Bronchial epithelial cell (primary cell): ENCODE measurements around the gene BMF. TPM values are rescaled to one million over a fixed set of nuclear protein-coding genes. Genes with fewer than 3 reads are reported as not detected.

ENCODE experiments used
- DNase-seq: peaks from one replicate; pipeline ENCODE4 v3.0.0-alpha.2; 2010; ENCODE audit warnings: low read depth
- FAIRE-seq: peaks from 2 replicates; lab custom pipeline; 2011; peaks lifted over from hg19 to GRCh38; lab: Jason Lieb, UNC
- H3K27me3 ChIP-seq: 2 replicates; pipeline ENCODE4 v1.5.1; 2011; ENCODE audit warnings: low read length; ENCODE audit not compliant: control insufficient read depth, insufficient read depth
- H3K36me3 ChIP-seq: 2 replicates; pipeline ENCODE4 v1.5.1; 2011; ENCODE audit warnings: low read length; ENCODE audit not compliant: control insufficient read depth, insufficient read depth
- H3K4me3 ChIP-seq: 2 replicates; pipeline ENCODE4 v1.5.1; 2011; ENCODE audit warnings: mild to moderate bottlenecking, low read depth, low read length, control low read depth
- total RNA-seq: library from RNA; depleted of rRNA; stranded (reverse); fragments of >200 nt; gene quantifications from 2 replicates; pipeline ENCODE4 v1.2.1, GENCODE V29; 2014
- TF ChIP-seq, protein P1 (sequence below): IDR thresholded peaks from 2 replicates; pipeline ENCODE4 v1.5.1; 2011; ENCODE audit warnings: mild to moderate bottlenecking, moderate library complexity, low read length, control low read depth, inconsistent platforms; ENCODE audit not compliant: insufficient read depth, severe bottlenecking

Gene BMF
- total RNA-seq, 1 donor from 2014 or later, result 1.6 TPM

DNA sequence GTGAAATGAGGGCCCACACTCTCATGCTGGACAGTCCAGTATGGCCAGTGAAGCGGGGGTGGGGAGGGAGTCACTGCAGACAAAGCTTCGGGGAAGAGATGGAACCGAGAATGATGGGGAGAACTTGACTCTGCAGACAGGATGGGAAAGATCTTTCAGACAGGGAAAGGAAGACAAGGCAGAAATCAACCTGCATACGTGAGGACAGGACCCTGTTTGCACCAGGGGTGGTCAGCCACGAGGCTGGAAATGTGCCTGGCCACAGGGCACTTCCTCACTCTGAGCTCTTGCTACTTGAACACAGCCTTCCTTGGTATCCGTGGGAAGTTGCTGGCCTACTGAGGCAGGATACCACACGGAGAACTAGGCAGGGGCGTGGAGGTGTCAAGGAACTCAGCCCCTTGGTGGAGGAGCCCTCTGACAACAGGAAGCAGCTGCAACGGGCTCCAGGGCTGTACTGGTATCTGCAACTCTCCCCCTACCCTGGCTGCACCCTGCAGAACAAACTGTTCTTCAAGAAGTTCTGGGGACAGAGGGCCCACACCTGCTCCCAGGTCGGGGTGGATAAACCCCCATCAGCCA lies 60.4 kb downstream of the BMF start:
- DNase-seq, result no peak
- no peak for FAIRE-seq
- no peaks in the 10 kb centered on the region for H3K27me3 ChIP-seq
- H3K4me3 ChIP-seq, result no peak overlapping the region
- TF ChIP-seq, protein P1, sequence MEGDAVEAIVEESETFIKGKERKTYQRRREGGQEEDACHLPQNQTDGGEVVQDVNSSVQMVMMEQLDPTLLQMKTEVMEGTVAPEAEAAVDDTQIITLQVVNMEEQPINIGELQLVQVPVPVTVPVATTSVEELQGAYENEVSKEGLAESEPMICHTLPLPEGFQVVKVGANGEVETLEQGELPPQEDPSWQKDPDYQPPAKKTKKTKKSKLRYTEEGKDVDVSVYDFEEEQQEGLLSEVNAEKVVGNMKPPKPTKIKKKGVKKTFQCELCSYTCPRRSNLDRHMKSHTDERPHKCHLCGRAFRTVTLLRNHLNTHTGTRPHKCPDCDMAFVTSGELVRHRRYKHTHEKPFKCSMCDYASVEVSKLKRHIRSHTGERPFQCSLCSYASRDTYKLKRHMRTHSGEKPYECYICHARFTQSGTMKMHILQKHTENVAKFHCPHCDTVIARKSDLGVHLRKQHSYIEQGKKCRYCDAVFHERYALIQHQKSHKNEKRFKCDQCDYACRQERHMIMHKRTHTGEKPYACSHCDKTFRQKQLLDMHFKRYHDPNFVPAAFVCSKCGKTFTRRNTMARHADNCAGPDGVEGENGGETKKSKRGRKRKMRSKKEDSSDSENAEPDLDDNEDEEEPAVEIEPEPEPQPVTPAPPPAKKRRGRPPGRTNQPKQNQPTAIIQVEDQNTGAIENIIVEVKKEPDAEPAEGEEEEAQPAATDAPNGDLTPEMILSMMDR, result no peak
- H3K36me3 ChIP-seq, result no peaks in the 10 kb centered on the region

DNA sequence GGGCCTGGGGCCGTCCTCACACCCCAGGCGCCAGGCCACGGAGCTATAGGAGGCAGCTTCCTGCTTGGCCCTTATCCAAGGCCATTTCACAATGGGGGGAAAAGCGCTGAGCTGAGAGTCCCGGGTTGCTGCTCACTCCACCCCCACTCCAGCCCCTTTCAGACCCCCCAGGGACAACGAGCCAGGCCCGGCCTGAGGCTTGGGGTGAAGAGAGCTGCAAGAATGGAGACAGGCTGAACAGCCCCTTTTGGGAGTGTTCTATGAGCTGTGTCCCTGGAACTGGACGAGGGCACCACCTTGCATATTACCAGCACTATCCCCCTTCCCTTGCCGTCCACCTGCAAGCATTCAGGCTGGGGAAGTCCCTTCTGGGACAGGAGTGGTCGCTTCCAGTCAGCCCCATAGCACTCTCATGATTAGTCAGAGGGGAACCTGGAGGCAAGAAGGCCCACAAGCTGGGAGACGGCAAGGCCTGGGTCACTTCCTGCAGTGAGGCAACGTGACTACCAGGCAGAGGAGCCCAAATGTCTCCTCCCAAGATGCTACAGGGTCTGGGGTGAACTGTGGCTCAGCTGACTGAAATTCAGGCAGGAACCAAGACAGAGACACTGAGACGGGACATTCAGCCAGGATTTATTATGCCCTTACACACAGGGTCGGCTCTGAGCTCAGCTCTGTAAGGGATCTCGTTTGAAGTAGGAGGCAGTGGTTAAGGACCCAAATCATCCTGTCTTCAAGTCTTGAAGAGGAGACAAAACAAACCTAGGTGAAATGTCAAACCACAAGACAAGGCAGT lies 61.1 kb downstream of the BMF start:
- DNase-seq, result peak; percentile 88
- no peak overlapping the region for H3K4me3 ChIP-seq

DNA sequence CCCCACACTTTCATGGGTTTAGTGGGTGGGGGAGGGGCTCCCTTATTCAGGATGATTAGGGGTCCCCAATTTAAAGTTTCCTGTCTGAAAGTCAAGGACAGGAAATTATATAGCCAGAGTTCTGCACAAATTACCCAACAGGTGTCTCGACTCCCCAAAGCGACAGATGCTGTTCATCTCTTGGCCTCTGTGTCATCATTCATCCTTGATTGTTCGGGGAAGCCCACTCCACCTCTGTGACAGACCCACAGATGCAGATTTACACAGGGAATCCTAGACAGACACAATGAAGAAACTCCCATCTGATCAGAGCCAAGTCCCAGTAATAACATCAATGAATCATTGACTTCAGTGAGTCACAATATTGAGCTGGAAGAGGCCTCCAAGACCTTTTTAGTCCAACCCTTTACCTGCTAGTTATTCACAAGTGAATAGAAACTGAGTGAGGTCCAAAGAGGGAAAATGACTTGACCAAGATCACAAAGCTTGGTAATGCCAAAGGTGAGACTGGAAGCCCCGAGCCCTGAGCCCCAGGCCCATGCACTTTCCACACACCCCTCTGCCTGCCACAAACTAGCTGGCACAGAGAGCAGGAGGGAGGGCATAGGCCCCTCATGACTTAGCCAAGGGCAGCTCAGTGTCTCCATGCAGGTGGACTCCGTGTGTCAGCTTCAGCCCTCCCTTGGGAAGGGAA lies 61.8 kb downstream of the BMF start:
- DNase-seq (peak; percentile 94), FAIRE-seq (no peak)
- no peaks in the 10 kb centered on the region for H3K27me3 ChIP-seq
- no peak overlapping the region for H3K4me3 ChIP-seq
- H3K36me3 ChIP-seq, result no peaks in the 10 kb centered on the region
- TF ChIP-seq, protein P1, result no peak

More for the DNA sequence above, 61.1 kb downstream of the BMF start:
- TF ChIP-seq, protein P1, result no peak
- Histone ChIP-seq H3K27me3 (no peaks in the 10 kb centered on the region), H3K36me3 (no peaks in the 10 kb centered on the region)
- no peak for FAIRE-seq

DNA sequence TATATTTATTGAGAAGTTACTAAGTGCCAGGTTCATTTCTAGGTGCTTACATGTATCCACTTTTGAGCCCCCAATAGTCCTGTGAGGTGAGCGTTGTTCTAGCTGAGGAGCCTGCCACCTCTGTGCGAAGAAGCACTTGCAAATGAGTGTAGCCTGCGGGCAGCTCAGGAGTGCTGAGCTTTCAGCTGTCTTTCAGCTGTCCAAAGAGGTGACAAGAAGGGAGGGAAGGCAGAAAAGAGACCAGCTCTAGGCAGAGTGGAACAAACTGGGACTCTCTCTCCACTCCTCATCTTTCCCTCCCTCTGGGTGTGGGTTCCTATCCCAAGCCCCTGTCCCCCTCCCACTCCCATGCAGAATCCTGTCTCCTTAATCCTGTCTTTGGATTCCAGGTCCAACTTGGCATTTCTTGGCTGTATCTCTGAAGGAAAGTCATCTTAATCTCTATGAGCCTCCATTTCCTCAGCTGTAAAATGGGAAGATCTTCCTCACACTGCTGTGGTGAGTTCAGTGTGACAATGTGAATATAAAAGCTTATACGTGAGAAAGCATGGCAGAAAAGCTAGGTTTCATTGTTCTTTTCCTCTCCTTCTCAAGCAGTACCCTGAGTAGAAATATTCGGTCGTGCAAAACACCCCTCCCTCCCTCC lies 63.0 kb downstream of the BMF start:
- DNase-seq (no peak), FAIRE-seq (no peak)
- TF ChIP-seq, protein P1, result no peak
- Histone ChIP-seq H3K4me3 (no peak overlapping the region), H3K36me3 (no peaks in the 10 kb centered on the region), H3K27me3 (no peaks in the 10 kb centered on the region)

DNA sequence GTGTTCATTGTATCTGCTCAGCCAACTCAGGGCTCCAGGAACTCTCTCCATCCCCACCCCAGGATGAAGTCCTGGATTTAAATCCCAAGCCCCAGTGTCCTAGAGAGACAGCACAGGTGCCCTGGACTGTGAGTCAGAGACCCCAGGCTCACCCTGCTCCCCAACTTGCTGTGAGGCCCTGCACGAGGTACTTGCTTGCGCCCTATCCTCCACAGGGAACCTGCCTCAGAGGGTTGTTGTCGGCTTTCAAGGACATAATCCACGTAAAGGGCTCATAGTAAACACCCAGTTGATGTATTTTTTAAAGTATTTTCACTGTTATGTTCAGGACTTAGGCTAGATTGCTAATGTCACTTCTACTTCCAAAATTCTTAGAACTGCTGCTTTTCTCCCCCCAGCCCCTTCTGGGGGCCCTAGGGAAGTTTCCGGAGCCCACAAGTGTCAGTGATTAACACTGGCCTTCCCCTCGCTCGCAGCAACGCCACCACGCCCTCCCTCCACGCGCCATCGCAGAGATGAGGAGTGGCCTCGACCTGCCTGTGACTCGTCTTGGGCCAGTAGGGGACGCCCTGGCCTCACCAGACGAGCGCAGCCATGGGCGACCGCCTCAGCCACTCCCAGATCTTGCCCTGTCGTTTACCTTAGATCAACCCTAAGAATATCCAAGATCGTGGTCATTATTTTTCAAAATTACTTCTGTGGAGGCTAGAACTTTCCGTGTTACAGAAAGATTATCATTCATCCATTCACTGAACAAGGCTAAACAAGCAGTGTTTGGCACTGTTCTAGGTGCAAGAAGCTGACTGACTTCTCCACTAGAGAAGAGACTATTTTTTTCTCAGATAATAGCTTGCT lies 63.7 kb downstream of the BMF start:
- TF ChIP-seq, protein P1, result peak; percentile 94

More for the DNA sequence above, 63.7 kb downstream of the BMF start:
- DNase-seq (peak; percentile 65), FAIRE-seq (no peak)
- H3K36me3 ChIP-seq, result no peaks in the 10 kb centered on the region
- no peaks in the 10 kb centered on the region for H3K27me3 ChIP-seq
- H3K4me3 ChIP-seq, result no peak overlapping the region
